GM21367 (cell line): ENCODE data around the gene LRCH2.
"Not testable (repeated sequence)": the region's sequence is repeated elsewhere in the genome, so short reads cannot be mapped to it uniquely, and the experiment has no call there.

Experiments used
- ATAC-seq: cut with Tn5 transposase; IDR thresholded peaks from one replicate; pipeline ENCODE4 v1.9.1; 2021; ENCODE audit not compliant: unreplicated experiment

Gene LRCH2, protein sequence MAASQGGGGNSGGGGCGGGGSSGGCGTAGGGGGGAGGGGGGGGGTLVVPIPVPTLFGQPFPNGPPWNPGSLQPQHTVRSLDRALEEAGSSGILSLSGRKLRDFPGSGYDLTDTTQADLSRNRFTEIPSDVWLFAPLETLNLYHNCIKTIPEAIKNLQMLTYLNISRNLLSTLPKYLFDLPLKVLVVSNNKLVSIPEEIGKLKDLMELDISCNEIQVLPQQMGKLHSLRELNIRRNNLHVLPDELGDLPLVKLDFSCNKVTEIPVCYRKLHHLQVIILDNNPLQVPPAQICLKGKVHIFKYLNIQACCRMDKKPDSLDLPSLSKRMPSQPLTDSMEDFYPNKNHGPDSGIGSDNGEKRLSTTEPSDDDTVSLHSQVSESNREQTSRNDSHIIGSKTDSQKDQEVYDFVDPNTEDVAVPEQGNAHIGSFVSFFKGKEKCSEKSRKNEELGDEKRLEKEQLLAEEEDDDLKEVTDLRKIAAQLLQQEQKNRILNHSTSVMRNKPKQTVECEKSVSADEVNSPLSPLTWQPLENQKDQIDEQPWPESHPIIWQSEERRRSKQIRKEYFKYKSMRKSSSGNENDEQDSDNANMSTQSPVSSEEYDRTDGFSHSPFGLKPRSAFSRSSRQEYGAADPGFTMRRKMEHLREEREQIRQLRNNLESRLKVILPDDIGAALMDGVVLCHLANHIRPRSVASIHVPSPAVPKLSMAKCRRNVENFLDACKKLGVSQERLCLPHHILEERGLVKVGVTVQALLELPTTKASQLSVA

DNA sequence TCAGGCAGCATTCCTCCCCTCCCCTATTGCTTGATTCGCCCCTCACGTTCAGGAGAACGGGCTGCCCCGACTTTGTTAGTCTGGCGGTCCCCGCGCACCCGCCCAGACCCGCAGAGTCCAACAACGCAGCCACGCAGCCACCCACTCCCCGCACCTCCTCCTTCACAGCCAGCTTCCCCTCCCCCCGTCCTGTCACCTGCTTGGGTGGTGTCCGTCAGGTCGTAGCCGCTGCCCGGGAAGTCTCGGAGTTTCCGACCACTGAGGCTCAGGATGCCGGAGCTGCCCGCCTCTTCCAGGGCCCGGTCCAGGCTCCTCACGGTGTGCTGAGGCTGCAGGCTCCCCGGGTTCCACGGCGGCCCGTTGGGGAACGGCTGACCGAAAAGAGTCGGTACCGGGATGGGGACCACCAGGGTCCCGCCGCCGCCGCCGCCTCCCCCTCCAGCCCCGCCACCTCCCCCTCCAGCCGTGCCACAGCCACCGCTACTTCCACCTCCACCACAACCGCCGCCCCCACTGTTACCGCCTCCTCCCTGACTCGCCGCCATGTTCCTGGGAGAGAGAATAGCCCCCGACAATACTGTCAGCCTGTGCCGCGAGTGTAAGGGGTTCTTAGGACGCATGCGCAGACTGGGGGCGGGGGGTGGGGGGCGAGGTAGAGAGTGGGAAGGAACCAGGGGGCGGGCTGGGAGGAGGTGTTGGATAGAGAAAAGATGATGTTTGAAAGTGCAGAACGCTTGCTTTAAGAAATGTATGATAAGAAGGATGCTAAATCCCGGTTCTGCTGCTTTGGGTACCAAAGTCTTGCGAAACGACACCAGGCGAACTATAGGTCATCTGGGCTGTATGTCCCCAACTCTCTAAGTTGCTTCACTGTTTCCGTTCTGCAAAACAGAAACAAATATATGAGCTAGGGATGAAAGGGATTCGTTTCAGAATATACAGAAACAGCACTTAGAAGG is at the start of gene LRCH2:
Gene LRCH2 (minus strand): TSS at position 600 of the 959 bp plus-strand sequence. CDS start 55 bp downstream, at position 545.
- no peak for ATAC-seq

DNA sequence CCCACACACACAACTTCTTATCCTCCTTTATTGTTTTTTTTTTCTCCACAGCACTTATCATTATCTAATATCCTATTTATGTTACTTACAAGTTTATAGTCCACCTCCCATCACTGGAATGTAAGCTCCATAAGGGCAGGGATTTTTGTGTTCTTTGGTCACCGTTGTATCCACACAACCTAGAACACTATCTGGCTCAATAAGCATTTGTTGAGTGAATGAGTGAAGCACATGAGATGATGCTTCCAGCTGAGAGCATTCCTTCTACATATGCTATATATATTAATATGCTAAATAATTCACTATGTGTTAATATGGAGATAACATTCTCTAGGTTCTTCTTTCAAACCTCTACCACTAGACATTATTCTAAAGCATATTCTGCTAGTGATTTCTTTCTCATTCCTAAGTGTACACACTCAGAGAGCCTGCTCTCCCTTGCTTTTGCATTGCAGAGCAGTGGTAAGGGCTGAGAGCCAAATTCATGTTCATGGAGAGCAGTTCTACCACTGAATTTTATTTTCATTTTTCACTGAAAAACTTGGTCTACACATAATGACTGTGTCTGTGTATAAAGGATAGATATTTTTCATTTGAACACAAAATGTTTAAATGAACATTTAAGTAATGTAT is 35.3 kb upstream of the LRCH2 start:
- ATAC-seq, result no peak

DNA sequence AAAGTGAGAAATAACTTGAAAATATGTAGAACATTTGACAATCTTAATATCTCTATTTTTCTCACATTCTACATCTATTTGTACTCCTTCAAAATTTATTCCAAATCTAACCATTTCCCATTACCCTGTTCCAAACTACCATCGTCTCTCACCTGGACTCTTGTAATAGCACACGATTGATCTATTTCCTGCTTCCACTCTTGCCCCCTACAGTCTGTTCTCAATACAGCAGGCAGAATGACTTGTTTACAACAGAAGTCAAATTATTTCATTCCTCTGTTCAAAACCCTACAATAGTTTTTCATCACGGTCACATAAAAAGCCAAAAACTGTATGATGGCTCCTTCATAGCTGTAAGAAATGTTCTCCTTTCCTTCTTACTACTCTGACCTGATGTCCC is 34.5 kb upstream of the LRCH2 start:
- no peak for ATAC-seq

DNA sequence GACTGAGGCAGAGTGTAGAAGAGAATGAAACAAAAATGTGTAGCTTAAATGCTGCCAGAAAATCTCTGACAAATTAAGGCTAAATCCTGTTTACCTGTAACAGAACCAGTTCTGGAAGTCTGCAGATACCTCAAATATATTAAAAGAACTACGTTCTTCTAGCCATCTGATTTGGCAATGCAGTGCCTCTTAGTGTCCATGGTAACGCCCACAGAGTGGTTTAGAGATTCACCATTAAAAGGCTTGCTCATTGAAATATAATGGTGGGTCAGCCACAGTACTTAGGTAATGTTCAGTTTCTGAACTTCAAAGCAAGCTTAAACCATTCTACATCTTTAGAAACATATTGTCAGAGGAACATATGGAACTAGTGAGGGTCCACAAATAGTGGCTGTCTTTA is 32.4 kb upstream of the LRCH2 start:
- ATAC-seq, result no peak

DNA sequence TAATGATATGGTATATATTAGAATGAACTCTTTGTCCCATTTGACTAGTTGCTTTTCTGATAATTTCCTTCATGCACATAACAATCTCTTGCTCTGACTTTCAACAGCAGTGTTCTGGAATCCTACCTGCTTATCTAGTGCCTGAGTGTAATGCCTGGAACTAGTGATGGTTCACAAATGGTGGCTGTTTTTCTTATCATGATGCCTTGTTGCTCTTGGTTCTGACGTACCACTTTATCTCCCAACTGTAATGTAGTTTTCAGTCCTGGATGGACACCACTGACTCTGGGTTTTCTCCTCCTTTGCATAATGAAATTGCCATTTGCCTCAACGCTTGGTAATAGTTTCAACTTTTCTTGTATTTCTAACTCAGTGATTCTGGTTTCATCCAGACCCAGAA is 30.1 kb upstream of the LRCH2 start:
- ATAC-seq, result no peak

DNA sequence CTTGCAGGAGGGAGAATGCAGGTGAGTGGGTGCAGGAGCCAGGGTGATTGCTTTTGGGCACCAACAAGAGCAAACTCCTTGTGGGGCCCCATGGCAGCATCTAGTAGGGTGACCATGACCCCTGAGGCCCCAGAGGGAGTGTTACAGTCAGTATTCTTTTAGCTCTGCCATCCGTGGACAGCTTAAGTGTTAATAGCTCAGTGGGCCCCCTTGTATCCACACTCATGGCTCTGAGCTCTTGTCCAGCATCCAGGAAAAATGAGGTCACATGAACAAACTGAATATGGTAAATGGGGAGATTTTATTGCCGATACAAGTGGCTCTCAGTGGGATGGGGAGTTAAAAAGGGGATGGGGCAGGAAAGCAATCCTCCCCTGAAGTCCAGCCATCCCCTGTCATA is 27.3 kb upstream of the LRCH2 start:
- ATAC-seq, result no peak

DNA sequence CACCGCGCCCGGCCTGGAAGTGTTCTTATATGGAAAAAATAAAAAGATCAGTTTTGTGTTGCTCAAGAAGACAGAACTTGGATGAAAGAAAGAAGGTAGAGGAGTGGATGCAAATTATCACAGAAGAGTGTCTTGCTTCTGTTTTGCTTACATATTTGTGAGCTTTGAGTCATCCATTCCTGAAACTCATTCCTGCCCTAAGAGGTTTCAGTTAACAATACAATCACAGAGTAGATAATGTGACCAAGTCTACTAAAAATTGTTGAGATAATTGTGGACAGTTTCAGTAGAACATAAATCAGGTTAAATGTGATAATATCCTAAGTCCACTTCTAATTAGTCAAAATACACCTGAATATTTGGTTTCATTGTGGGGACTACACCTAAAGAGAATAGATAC is 26.4 kb upstream of the LRCH2 start:
- no peak for ATAC-seq

DNA sequence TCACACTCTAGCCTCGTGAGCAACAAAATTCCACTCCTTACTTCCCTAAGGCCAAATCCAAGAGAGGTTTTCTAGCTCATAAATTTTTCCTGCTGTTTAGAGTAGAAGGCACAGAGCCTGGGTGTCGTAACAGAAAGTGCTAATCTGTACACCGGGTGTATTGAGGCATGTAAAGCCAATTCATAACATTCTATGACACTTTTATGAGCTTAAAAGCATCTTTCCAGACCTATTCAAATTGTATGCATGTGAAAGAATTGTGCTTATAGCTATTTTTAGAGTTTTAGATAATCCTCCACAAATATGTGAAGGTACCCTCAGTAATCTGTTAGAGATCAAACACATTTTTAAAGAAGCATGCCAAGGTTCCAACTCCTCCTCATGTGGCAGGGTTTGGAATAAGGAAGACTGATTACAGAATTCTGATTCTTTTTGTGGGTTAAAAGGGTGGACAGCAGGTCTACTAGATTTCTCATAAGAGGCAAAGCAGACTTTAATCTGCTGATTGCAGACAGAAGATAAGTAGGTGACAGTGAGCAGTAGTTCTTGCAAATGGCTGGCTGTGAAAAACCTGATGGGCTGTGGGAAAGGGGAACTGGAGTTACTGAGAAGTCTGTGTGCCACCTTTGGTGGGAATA is 25.5 kb upstream of the LRCH2 start:
- no peak for ATAC-seq

DNA sequence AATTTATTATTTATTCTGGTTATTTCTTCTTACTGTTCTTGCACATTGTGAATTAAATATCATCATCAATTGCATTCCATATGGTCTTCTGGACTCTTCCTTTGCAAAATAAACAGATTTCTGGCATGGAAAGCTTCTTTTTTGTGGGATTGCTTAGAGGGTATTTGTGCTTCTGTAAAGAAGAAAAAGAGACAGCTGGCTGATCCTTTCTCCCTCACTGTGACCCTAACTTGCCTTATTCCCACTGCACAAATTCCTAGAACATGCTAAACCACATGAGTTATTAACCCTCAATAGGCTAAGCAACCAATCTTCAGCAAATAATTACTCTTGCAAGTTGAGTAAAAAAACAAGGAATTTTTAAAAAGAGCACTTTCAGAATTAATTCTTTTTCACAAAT is 23.8 kb upstream of the LRCH2 start:
- no peak for ATAC-seq

DNA sequence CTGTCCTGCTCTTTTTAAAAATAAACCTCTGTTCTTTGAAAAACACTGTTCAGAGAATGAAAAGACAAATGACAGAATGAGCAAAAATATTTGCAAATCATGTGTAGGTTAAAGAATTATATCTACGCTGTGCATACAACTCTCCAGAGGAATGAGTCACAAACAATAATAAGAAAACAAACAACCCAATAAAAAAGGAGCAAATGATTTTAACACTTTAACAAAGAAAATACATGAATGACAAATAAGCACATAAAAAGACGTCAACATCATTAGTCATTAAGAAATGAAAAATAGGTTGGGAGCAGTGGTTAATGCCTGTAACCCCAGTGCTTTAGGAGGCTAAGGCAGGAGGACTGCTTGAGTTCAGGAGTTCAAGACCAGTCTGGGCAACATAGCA is 21.1 kb upstream of the LRCH2 start:
- ATAC-seq, result no peak

DNA sequence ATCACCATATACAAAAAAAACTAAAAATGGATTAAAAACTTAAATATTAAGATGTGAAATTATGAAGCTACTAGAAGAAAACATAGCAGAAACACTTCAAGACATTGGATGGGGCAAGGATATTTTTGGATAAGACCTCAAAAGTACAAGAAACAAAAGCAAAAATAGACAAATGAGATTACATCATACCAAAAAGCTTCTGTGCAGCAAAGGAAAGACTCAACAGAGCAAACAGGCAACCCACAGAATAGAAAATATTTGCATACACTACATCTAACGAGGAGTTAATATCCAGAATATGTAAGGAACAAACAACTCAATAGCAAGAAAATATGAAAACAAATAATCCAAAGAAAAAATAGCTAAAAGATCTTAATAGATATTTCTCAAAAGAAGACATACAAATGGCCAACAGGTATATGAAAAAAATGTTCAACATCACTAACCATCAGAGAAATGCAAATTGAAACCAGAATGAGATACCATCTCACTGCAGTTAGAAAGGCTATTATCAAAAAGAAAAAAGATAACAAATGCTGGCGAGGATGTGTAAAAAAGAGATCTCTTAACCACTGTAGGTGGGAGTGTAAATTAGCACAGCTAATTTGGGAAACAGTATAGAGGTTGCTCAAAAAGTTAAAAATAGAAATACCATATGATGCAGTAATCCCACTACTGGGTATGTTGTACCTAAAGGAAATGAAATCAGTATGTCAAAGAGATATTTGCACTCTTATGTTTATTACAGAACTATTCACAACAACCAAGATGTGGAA is 17.8 kb upstream of the LRCH2 start:
- no peak for ATAC-seq

DNA sequence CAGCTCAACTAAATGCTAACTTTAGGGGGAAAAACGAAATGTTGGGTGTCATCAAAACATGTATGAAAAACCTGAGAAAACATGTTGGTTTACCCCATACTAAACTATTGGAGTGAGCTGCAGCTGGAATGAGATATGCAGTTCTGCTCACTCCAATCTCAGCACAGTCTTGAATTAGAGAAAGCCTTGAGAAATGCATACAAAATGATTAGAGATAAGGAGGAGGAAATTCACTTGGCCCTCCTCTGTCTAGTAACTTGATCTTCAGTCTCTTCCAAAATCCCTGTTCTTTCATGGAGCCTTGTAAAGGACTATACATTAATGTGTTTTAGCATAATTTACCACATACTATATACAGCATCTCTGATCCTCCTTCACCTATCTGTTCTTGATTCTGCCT is 3.2 kb upstream of the LRCH2 start:
- no peak for ATAC-seq

DNA sequence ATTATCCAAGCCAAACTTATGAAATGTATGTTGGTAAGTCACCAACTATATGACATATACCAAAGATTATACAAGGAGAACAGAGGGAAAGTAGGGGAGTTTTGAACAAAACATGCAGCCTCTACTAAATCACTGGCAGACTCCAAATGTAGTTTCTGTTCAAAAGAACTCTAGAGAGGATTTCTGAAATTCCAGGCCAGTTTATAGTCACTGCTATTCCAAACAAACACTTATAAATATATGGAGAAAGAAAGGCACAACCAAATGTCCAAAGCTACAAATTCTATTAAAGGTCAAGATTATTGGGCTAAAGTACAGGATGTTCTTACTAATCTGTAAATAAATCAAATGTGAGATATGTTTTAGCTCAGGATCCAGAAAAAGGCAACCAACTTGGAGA is 2.7 kb upstream of the LRCH2 start:
- ATAC-seq, result no peak

DNA sequence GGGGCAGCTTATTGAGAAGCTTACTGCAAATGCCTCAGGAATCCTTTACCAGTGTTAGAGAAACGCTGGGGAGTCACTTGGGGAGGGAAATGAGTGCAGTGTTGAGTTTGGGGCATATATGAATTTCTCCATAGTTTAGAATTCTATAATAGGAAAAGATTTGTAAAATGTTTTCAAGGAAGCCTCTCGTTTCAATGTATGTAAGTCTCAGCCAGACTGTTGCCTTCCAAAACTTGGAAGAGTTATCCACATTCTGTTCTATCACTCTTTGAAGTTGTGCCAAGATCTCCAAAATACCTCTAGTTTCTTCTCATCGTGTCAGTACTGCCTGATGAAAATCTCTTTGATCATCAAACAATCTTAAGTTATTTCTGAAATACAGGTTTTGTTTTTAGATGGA is 565 bp upstream of the LRCH2 start:
- no peak for ATAC-seq

DNA sequence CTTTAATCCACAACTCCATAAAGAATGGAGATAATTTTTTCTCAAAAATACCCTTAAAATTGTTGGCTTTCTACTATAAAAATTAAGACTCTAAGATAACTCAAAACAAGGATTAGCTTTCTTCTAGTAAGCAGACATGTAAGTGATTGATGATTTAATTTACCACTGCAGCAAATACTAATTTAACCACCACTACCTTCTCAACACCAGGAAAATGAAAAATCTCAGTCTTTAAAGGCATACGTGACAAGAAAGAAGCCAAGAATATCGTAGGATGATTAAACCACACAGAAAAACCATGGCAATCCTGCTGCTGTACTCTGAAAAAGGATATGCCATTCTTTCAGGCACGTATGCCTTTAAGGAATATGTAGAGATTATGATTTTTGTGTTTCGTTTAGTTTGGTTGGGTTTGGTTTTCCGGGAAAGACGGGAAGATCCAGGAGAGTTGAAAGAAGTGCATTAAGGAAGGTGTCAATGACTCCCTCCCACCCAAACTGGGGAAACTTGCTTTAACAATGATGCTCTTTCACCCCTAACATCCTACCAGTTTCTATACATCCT is 881 bp downstream of the LRCH2 start:
- no peak for ATAC-seq

DNA sequence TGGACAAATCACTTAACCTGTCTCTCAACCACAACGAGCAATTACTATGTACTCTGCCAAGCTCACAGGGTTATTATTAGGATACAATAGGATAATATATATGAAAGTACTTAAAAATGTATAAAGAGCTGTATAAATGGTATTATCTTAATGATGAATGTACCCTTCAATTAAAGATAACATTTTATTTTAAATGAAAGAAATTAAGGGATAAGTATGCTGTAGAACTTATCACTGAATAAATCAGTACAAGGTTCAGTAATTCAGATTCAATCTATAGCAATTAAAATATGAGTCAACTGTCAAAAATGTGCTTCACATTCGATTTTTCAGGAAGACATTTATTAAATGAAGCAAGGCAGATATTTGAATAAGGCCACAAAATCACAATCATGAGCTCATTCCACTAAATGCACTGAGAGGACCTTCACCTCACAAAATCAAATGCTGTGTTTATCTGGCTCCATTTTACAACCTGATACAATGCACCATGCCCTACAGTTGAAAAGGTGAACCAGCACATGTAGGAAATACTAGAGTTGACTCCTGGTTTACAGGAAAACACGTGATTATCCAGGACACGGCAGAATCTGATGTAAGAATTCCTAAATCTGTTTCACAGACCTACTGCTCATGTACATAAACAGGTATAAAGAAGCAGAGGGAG is 4.4 kb downstream of the LRCH2 start:
- no peak for ATAC-seq

DNA sequence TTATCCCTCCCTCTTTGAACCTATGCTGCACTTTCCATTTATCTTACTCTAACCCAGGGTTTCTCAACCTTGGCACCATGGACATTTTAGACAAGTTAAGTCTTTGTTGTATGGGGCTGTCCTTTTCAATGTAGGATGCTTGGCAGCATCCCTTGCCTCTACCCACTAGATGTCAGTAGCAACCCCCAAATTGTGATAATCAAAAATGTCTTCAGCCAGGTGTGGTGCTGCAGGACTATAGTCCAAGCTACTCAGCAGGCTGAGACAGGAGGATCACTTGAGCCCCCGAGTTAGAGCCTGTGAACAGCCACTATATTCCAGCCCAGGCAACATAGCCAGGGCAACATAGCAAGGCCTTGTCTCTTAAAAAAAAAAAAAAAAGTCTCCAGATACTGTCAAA is 7.0 kb downstream of the LRCH2 start:
- ATAC-seq, result no peak

DNA sequence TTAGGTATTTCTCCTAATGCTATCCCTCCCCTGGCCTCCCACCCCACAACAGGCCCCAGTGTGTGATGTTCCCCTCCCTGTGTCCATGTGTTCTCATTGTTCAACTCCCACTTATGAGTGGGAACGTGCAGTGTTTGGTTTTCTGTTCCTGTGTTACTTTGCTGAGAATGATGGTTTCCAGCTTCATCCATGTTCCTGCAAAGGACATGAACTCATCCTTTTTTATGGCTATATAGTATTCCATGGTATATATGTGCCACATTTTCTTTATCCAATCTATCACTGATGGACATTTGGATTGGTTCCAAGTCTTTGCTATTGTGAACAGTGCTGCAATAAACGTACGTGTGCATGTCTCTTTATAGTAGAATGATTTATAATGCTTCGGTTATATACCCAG is 16.6 kb downstream of the LRCH2 start:
- not testable (repeated sequence) for ATAC-seq

DNA sequence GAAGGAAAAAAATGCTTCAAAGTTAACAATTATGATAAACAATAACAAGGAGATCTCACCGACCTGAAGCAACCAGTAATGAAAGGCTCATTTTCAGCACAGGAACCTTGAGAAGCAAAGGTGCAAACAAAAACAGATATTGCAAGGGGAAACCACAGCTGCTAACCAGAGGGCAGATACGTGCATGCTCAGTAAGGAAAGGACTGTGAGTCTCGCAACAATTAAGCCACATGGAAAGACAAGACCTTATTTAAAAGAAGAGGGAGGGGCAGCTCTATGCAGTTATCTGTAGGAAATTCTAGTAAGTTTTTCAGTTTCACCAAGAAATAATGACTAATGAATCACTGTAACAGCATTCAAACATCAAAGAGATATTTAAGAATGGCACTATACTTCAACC is 19.3 kb downstream of the LRCH2 start:
- ATAC-seq, result no peak
